ENCODE results near the gene PGBD4.

- TF ChIP-seq POLR2A (IDR thresholded peaks at IDR 0.05) (no peak), CTCF (IDR thresholded peaks at IDR 0.05) (no peak)
These were observed 52.9 kb downstream of the PGBD4 start for GRCh38 chr15:34154725-34155204.

Measured in uterus (tissue), 2 donors.